SK-N-SH (cell line): ENCODE data around the gene FMO5. TPM values are rescaled to one million over a fixed set of nuclear protein-coding genes. Genes with fewer than 3 reads are reported as not detected.
"Not testable (repeated sequence)": the region's sequence is repeated elsewhere in the genome, so short reads cannot be mapped to it uniquely, and the experiment has no call there.

Source experiments
- CTCF ChIA-PET: fragments of 300-600, 350-600 bp; formaldehyde crosslinking; extraction: SDS; loops from one replicate; lab custom pipeline; 2021; lab: Yijun Ruan, JAX
- POLR2A ChIA-PET: fragments of 350-600 bp; sonication (Branson Sonifier 250); formaldehyde crosslinking; extraction: SDS; loops from one replicate; lab custom pipeline; 2020; ENCODE audit warnings: antibody characterized with exemption, inconsistent platforms; lab: Yijun Ruan, JAX
- DNase-seq: peaks from one replicate; pipeline ENCODE4 v3.0.0; 2012
- H2AFZ ChIP-seq: fragments of 200-600 bp; sonication (generic); 2 replicates; pipeline ENCODE4 v1.8.1; 2016; ENCODE audit warnings: antibody characterized with exemption, mild to moderate bottlenecking, low read depth
- H3F3A ChIP-seq: fragments of 200-600 bp; sonication (generic); replicated peaks from 2 replicates; pipeline ENCODE3; 2016; ENCODE audit warnings: antibody characterized with exemption, mild to moderate bottlenecking; ENCODE audit not compliant: insufficient read depth
- H3K27ac ChIP-seq, 2 experiments: fragments of 200-500 bp in 1 of 2; fragments of 200-600 bp in 1 of 2; sonication (Bioruptor generic) in 1 of 2; sonication (generic), shearing (Covaris generic) in 1 of 2; 2 replicates each; pipeline versions ENCODE4 v1.5.1 to v1.6.1; 2014 to 2016; ENCODE audit warnings: low read depth in 2 of 2, inconsistent platforms in 1 of 2, low read length in 1 of 2, mild to moderate bottlenecking in 1 of 2, mixed read lengths in 1 of 2
- H3K27me3 ChIP-seq: fragments of 200-600 bp; sonication (generic), shearing (Covaris generic); 2 replicates; pipeline ENCODE4 v1.6.1; 2016; ENCODE audit warnings: mixed run types; ENCODE audit not compliant: insufficient read depth
- H3K36me3 ChIP-seq, 2 experiments: fragments of 200-500 bp in 1 of 2; fragments of 200-600 bp in 1 of 2; sonication (Bioruptor generic) in 1 of 2; sonication (generic) in 1 of 2; replicated peaks in 1 of 2; 2 replicates each; pipeline versions ENCODE3 to v1.5.1; 2014 to 2016; ENCODE audit warnings: low read length in 1 of 2, mild to moderate bottlenecking in 1 of 2; ENCODE audit not compliant: insufficient read depth in 2 of 2, control insufficient read depth in 1 of 2
- H3K4me1 ChIP-seq, 2 experiments: fragments of 200-500 bp in 1 of 2; fragments of 200-600 bp in 1 of 2; sonication (Bioruptor generic) in 1 of 2; sonication (generic), shearing (Covaris generic) in 1 of 2; 2 replicates each; pipeline versions ENCODE4 v1.5.1 to v1.6.1; 2014 to 2016; ENCODE audit warnings: low read depth in 1 of 2, low read length in 1 of 2, mixed run types in 1 of 2; ENCODE audit not compliant: insufficient read depth in 2 of 2, control insufficient read depth in 1 of 2
- H3K4me2 ChIP-seq: fragments of 200-600 bp; sonication (generic), shearing (Covaris generic); 2 replicates; pipeline ENCODE4 v1.6.1; 2017; ENCODE audit warnings: mixed run types
- H3K4me3 ChIP-seq, 2 experiments: fragments of 200-500 bp in 1 of 2; fragments of 200-600 bp in 1 of 2; sonication (Bioruptor generic) in 1 of 2; sonication (generic), shearing (Covaris generic) in 1 of 2; 2 replicates each; pipeline versions ENCODE4 v1.5.1 to v1.8.1; 2014 to 2016; ENCODE audit warnings: low read depth in 2 of 2, inconsistent platforms in 1 of 2, low read length in 1 of 2, mild to moderate bottlenecking in 1 of 2, mixed read lengths in 1 of 2, moderate library complexity in 1 of 2
- H3K79me2 ChIP-seq: fragments of 200-600 bp; sonication (generic); 2 replicates; pipeline ENCODE4 v1.8.1; 2017; ENCODE audit warnings: mild to moderate bottlenecking; ENCODE audit not compliant: insufficient read depth
- H3K9ac ChIP-seq: fragments of 200-600 bp; sonication (generic); 2 replicates; pipeline ENCODE4 v1.6.1; 2017; ENCODE audit warnings: mixed run types
- H3K9me2 ChIP-seq: fragments of 200-600 bp; sonication (generic); 2 replicates; pipeline ENCODE4 v1.6.1; 2017; ENCODE audit warnings: mixed run types
- H3K9me3 ChIP-seq: fragments of 200-600 bp; sonication (generic); 2 replicates; pipeline ENCODE4 v1.6.1; 2017; ENCODE audit warnings: mixed run types, mild to moderate bottlenecking, moderate library complexity
- H4K20me1 ChIP-seq: fragments of 200-600 bp; sonication (generic); 2 replicates; pipeline ENCODE4 v1.6.1; 2017; ENCODE audit warnings: mild to moderate bottlenecking, mixed run types; ENCODE audit not compliant: insufficient read depth
- CHD2 ChIP-seq: fragments of 150-350 bp; IDR thresholded peaks from 2 replicates; pipeline ENCODE4 v1.6.1; 2018; ENCODE audit warnings: low read length; ENCODE audit not compliant: partially characterized antibody
- EP300 ChIP-seq, 2 experiments: IDR thresholded peaks; 2 replicates each; pipeline versions ENCODE4 v1.4.0 to v1.6.1; 2012; ENCODE audit warnings: borderline replicate concordance in 1 of 2, low read depth in 1 of 2, low read length in 1 of 2
- FOSL2 ChIP-seq: IDR thresholded peaks from 2 replicates; pipeline ENCODE4 v1.4.0; 2012; ENCODE audit warnings: low read depth, mild to moderate bottlenecking, moderate library complexity, borderline replicate concordance
- FOXM1 ChIP-seq: IDR thresholded peaks from 2 replicates; pipeline ENCODE4 v1.4.0; 2012; ENCODE audit warnings: low read depth, mild to moderate bottlenecking
- GATA2 ChIP-seq: sonication (generic); formaldehyde crosslinking; IDR thresholded peaks from 2 replicates; pipeline ENCODE4 v1.5.0; 2020; ENCODE audit warnings: mild to moderate bottlenecking, missing genetic modification reagents
- IRF3 ChIP-seq: fragments of 150-350 bp; IDR thresholded peaks from 2 replicates; pipeline ENCODE4 v1.6.1; 2016; ENCODE audit warnings: mild to moderate bottlenecking, low read depth, low read length
- MEF2A ChIP-seq: IDR thresholded peaks from 2 replicates; pipeline ENCODE4 v1.4.0; 2012; ENCODE audit warnings: low read depth, borderline replicate concordance
- MXI1 ChIP-seq: IDR thresholded peaks from 2 replicates; pipeline ENCODE4 v1.6.1; 2012; ENCODE audit warnings: mild to moderate bottlenecking, low read depth, low read length, improper control_type of control experiment
- NFIC ChIP-seq: IDR thresholded peaks from 2 replicates; pipeline ENCODE4 v1.4.0; 2012; ENCODE audit warnings: borderline replicate concordance
- PBX3 ChIP-seq: IDR thresholded peaks from 2 replicates; pipeline ENCODE4; 2012
- SMC3 ChIP-seq: IDR thresholded peaks from 2 replicates; pipeline ENCODE4 v1.6.1; 2012; ENCODE audit warnings: low read depth, low read length, improper control_type of control experiment
- TAF1 ChIP-seq: IDR thresholded peaks from 2 replicates; pipeline ENCODE4 v1.6.1; 2012; ENCODE audit warnings: low read depth, mild to moderate bottlenecking, low read length, moderate library complexity, borderline replicate concordance
- TCF12 ChIP-seq: IDR thresholded peaks from 2 replicates; pipeline ENCODE4 v1.4.0; 2012
- ZBTB33 ChIP-seq: IDR thresholded peaks from 2 replicates; pipeline ENCODE4 v1.4.0; 2012; ENCODE audit warnings: low read depth, borderline replicate concordance
- WGBS: methylation state at CpG from one replicate; pipeline ENCODE4 v1.1.6; 2017; ENCODE audit warnings: low lambda C conversion rate; 5-methylcytosine and 5-hydroxymethylcytosine counted together
- polyA plus RNA-seq, 3 experiments: library from polyadenylated mRNA; depleted of rRNA; stranded (reverse); fragments of >200 nt; gene quantifications; 2 replicates each; pipeline ENCODE4 v1.2.3, GENCODE V29; 2012

Gene FMO5
- polyA plus RNA-seq, 1 of the 3 experiments (the other 2 are of a cell fraction) = 0.30 TPM

GRCh38 chr1:147242449-147243227, 17.5 kb upstream of the FMO5 start, which contains the start of gene CHD1L (continued):
- TF ChIP-seq CHD2 = peak; percentile 45
- no peak for TF ChIP-seq TCF12
- no peak for TF ChIP-seq FOSL2
- no peak for TF ChIP-seq EP300 (IDR thresholded peaks at IDR 0.05; ENCODE audit: borderline replicate concordance in 1 of 2, low read depth in 1 of 2, low read length in 1 of 2)
- no peak for TF ChIP-seq PBX3
- TF ChIP-seq TAF1 = peak; percentile 47; the same call in 1 of the 2 replicates
- no peak for TF ChIP-seq NFIC
- no peak for TF ChIP-seq IRF3
- no peak for TF ChIP-seq FOXM1
- TF ChIP-seq MEF2A = no peak
- TF ChIP-seq SMC3 = peak; percentile 80

- Histone ChIP-seq H3K9ac (peak overlapping the region; percentile 9; the same call in 1 of the 2 replicates), H4K20me1 (0 out of 2 replicates have a peak, but pooled peaks cover 9% of the 10 kb centered on the region), H2AFZ (peak overlapping the region; percentile 63; the same call in 1 of the 2 replicates), H3K36me3 (no peaks in the 10 kb centered on the region), H3F3A (peaks cover 4% of the 10 kb centered on the region), H3K9me3 (no peaks in the 10 kb centered on the region), H3K4me1 (peaks cover 0 to 15% of the 10 kb centered on the region in 2 experiments; a peak in 2 of 4 replicates), H3K27me3 (no peaks in the 10 kb centered on the region), H3K79me2 (peaks cover 37% of the 10 kb centered on the region), H3K27ac (peak overlapping the region; percentile 68 to 85; a peak in 3 of 4 replicates), H3K4me2 (peak overlapping the region; percentile 85), H3K4me3 (peak overlapping the region; percentile 75 to 99), H3K9me2 (no peaks in the 10 kb centered on the region)
- peak; percentile 20 for DNase-seq
- TF ChIP-seq TAF1 = no peak
- no peak for TF ChIP-seq ZBTB33
- TF ChIP-seq GATA2 = 0 out of 2 replicates have a peak, but pooled peaks have one; percentile 12
- no peak for TF ChIP-seq MXI1
- ChIA-PET CTCF (interaction anchor here (0.6 to 3.6 kb wide), 26 partner anchors 9 to 394 kb away, joined by 3 to 51 read pairs (median 4); partner anchors contain the start of gene FMO5), POLR2A (interaction anchor here (0.7 to 1.5 kb wide), 3 partner anchors 10 to 73 kb away, joined by 3 to 5 read pairs (median 3); no protein-coding TSS in a partner anchor)
- WGBS = 35% methylated on average over 9 of the region's 9 CpGs
Measured at GRCh38 chr1:147241934-147242448, 16.9 kb upstream of the FMO5 start.

- H3K4me3 ChIP-seq, H3K36me3 ChIP-seq, H3K9me3 ChIP-seq, H3K27me3 ChIP-seq, H3K27ac ChIP-seq, DNase-seq, H3K9ac ChIP-seq, H3F3A ChIP-seq, H3K9me2 ChIP-seq, H4K20me1 ChIP-seq, H3K4me2 ChIP-seq, H2AFZ ChIP-seq, POLR2A ChIA-PET: not testable (repeated sequence)
- Histone ChIP-seq H3K79me2 (peaks cover 19% of the 10 kb centered on the region), H3K4me1 (peaks cover 0 to 14% of the 10 kb centered on the region in 2 experiments; a peak in 2 of 4 replicates)
- WGBS = 95% methylated on average over 5 of the region's 5 CpGs
- CTCF ChIA-PET = interaction anchor here (0.9 to 1.0 kb wide), 2 partner anchors 67 to 425 kb away, joined by 3 read pairs; no protein-coding TSS in a partner anchor
Measured at GRCh38 chr1:147240131-147240721, 15.1 kb upstream of the FMO5 start.
